ENCODE measurements around the gene DND1. TPM values are rescaled to one million over a fixed set of nuclear protein-coding genes. Genes with fewer than 3 reads are reported as not detected.
A peak's percentile ranks its signal among the peaks of the same experiment; 100 is the strongest.
"Not testable (repeated sequence)": the region's sequence is repeated elsewhere in the genome, so short reads cannot be mapped to it uniquely, and the experiment has no call there.

DND1 gene
- total RNA-seq, 1 donor from 2014 or later, result 1.2 TPM

GRCh38 chr5:140710899-140711552 lies 37.6 kb upstream of the DND1 start:
- Histone ChIP-seq H3K9me3 (no peaks in the 10 kb centered on the region), H3K4me3 (peak overlapping the region; percentile 72), H3K27me3 (ENCODE audit: low read depth) (no peaks in the 10 kb centered on the region), H3K36me3 (peaks cover 18% of the 10 kb centered on the region), H3K27ac (peak overlapping the region; percentile 89), H3K4me1 (no peaks in the 10 kb centered on the region)
- no peak for TF ChIP-seq CTCF (IDR thresholded peaks at IDR 0.05)
- DNase-seq (peak; percentile 92), ATAC-seq (peak; percentile 96 to 97)
- intact Hi-C loops (cut with DNase I), result no loop called here

- H3K36me3 ChIP-seq, result peaks cover 40% of the 10 kb centered on the region
- H3K9me3 ChIP-seq; H3K27me3 ChIP-seq (ENCODE audit: low read depth); ATAC-seq; H3K4me3 ChIP-seq; H3K4me1 ChIP-seq; H3K27ac ChIP-seq; DNase-seq; intact Hi-C loops (cut with DNase I): not testable (repeated sequence)
Measured at GRCh38 chr5:140708787-140709186, 35.4 kb upstream of the DND1 start.

GRCh38 chr5:140707812-140708211 lies 34.4 kb upstream of the DND1 start:
- H3K27ac ChIP-seq, result no peak overlapping the region
- H3K27me3 ChIP-seq (ENCODE audit: low read depth), result no peaks in the 10 kb centered on the region
- ATAC-seq (no peak), DNase-seq (no peak)
- H3K9me3 ChIP-seq, result no peaks in the 10 kb centered on the region
- peaks cover 50% of the 10 kb centered on the region for H3K36me3 ChIP-seq
- TF ChIP-seq CTCF (IDR thresholded peaks at IDR 0.05), result no peak
- no peaks in the 10 kb centered on the region for H3K4me1 ChIP-seq
- no peak overlapping the region for H3K4me3 ChIP-seq
- intact Hi-C loops (cut with DNase I), result no loop called here

GRCh38 chr5:140700177-140701144 lies 27.1 kb upstream of the DND1 start, which contains the start of gene ZMAT2:
Gene ZMAT2 (plus strand): TSS chr5:140700447. CDS start chr5:140700461, 14 bp downstream.
- no peak for TF ChIP-seq CTCF (IDR thresholded peaks at IDR 0.05)
- intact Hi-C loops (cut with DNase I), result no loop called here
- Histone ChIP-seq H3K4me1 (peaks cover 14% of the 10 kb centered on the region), H3K4me3 (peak within 1 kb of the TSS; percentile 71), H3K27ac (peak within 1 kb of the TSS; percentile 76), H3K36me3 (peaks cover 85% of the 10 kb centered on the region), H3K9me3 (no peaks in the 10 kb centered on the region), H3K27me3 (ENCODE audit: low read depth) (no peaks in the 10 kb centered on the region)
- peak; percentile 96 for DNase-seq
- peak; percentile 99 for ATAC-seq

- peaks cover 76% of the 10 kb centered on the region for H3K36me3 ChIP-seq
- no peak for TF ChIP-seq CTCF (IDR thresholded peaks at IDR 0.05)
Measured at GRCh38 chr5:140696891-140697492, 23.6 kb upstream of the DND1 start.

More at GRCh38 chr5:140696891-140697492, 23.6 kb upstream of the DND1 start:
- Histone ChIP-seq H3K27ac (no peak overlapping the region), H3K27me3 (ENCODE audit: low read depth) (no peaks in the 10 kb centered on the region), H3K4me3 (no peak overlapping the region), H3K9me3 (no peaks in the 10 kb centered on the region), H3K4me1 (peaks cover 32% of the 10 kb centered on the region)
- no peak for ATAC-seq
- intact Hi-C loops (cut with DNase I), result no loop called here
- DNase-seq, result no peak
